ENCODE data around the gene TNN.

GRCh38 chr1:175081983-175082382, 14.3 kb downstream of the TNN start:
- no peak for TF ChIP-seq POLR2AphosphoS5 (IDR thresholded peaks at IDR 0.05)
- no peak for TF ChIP-seq CTCF (IDR thresholded peaks at IDR 0.05)
